GM12872 (cell line): ENCODE measurements around the gene GALNT6.

Source experiments
- CTCF ChIP-seq: IDR thresholded peaks from 3 replicates; pipeline ENCODE4 v1.5.1; 2011; ENCODE audit warnings: low read depth, mild to moderate bottlenecking, low read length, moderate library complexity; ENCODE audit not compliant: insufficient read depth

The GALNT6 gene

DNA sequence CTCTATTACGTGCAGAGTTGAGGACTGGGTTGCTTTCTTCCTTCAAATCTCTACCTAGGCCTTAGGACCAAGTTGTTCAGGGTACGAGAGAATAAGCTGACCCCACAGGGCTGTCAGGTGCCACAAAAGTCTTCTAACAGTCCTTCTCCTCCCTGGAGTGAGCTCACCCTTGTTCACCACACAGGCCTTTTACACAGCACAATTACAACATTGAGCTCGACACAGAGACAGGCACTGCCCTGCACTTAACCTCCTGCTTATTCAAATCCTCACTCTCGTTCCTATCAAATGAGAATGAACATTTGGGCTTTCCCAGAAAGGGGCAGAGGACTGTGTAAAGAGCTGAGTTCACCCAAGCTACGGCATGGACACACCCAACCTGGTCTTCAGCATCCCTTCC, 2.4 kb downstream of the GALNT6 start:
- no peak for TF ChIP-seq CTCF

DNA sequence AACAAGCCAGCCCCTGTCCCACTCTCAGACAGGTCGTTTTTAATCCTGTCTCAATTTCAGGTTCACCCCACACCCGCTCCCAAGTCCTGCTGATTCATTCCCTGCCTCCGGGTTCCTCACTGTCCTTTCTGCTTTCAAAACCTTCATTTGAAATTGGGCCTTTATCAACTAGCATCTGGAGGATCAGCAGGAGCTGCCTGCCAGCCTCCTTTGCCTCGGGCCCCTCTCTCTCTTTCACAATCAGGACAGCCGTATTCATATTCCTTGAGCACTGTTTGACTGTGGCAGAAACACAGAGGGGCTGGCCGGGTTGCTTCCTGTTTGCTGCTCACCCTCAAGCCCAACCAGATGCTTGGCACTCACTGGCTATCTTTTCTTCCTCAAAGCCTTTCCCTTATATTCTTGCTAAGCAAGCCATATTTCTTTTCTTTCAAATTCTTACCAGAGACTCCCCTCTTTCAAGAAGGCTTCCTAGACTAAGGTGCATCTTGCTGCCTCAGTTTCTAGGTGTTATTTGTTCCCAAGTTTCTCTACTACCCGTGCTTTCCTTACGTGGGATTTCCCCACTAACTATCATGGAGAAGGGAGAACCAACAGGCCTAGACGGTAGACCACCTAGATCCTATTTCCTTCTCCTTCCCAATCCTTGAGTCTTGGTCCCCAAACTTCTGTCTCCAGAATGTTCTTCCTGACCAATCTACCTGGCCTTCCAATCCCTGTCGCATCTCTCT, 3.0 kb downstream of the GALNT6 start:
- no peak for TF ChIP-seq CTCF

- no peak for TF ChIP-seq CTCF
Observed at GRCh38 chr12:51386351-51386750, 4.9 kb downstream of the GALNT6 start.

- TF ChIP-seq CTCF = no peak
Observed at GRCh38 chr12:51383269-51383905, 7.8 kb downstream of the GALNT6 start.

DNA sequence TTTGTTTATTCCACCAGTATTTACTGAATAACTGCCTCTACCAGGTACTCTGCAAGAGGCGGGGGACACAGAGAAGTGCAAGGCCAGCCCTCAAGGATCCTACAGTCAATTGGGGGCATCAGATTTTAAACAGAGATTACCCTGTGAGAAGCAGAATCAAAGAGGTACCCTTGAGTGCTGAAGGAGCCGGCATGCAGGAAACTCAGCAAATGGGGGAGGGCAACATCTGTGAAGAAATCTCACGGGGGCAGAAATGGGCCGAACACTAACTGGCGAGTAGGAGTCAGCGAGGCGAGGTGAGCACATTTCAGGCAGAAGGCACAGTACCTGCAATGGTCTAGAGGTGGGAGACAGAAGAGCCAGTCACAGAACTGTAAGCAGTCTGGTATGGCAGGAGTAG, 9.0 kb downstream of the GALNT6 start:
- no peak for TF ChIP-seq CTCF

GRCh38 chr12:51381226-51382079, 9.8 kb downstream of the GALNT6 start:
- no peak for TF ChIP-seq CTCF

DNA sequence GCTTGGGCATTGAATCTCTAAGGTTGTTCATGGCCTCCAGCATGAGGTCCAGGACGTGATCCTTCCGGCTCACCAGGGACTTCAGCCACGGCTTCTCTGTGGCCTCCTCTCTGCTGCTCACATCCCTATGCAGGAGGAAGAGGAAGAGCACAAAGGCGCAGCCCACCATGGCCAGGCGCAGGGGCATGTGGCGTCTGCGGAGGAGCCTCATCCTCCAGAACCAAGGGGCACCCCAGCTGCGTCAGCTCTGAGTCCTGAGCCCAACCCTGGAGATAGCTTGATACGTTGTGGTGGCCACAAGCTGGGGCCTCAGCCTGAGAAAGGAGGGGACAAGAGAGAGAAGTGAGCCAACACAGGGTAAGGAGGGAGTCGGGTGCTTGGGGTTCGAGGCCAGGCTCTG, 11.6 kb downstream of the GALNT6 start:
- no peak for TF ChIP-seq CTCF
